SU-DHL-6 (cell line): ENCODE data around the gene CHURC1.

Source experiments
- H2AFZ ChIP-seq: fragments of 200-600 bp; sonication (generic); 2 replicates; pipeline ENCODE4 v1.6.1; 2014; ENCODE audit warnings: low read depth, mild to moderate bottlenecking, moderate library complexity, mixed read lengths, antibody characterized with exemption, low read length; ENCODE audit not compliant: severe bottlenecking
- H3F3A ChIP-seq: fragments of 200-600 bp; shearing (Covaris generic); 2 replicates; pipeline ENCODE4 v1.6.0; 2016; ENCODE audit warnings: antibody characterized with exemption, mild to moderate bottlenecking; ENCODE audit not compliant: insufficient read depth
- H3K27ac ChIP-seq: fragments of 200-600 bp; sonication (generic); 2 replicates; pipeline ENCODE4 v1.5.1; 2016; ENCODE audit warnings: low read depth, mild to moderate bottlenecking, low read length, moderate library complexity, mixed read lengths
- H3K27me3 ChIP-seq: fragments of 200-600 bp; sonication (generic), shearing (Covaris generic); 2 replicates; pipeline ENCODE4 v1.6.0; 2014; ENCODE audit warnings: mild to moderate bottlenecking, low read length
- H3K36me3 ChIP-seq: fragments of 200-600 bp; sonication (generic); 2 replicates; pipeline ENCODE4 v1.6.1; 2014; ENCODE audit warnings: mild to moderate bottlenecking, low read length, mixed read lengths
- H3K4me2 ChIP-seq: fragments of 300-600, 200-600 bp; shearing (Covaris generic), sonication (generic); 2 replicates; pipeline ENCODE4 v1.6.0; 2014; ENCODE audit warnings: low read length, low read depth, mild to moderate bottlenecking; ENCODE audit not compliant: poor library complexity, severe bottlenecking
- H3K4me3 ChIP-seq: fragments of 200-600 bp; sonication (generic); 2 replicates; pipeline ENCODE4 v1.5.1; 2014; ENCODE audit warnings: antibody characterized with exemption, low read length, mild to moderate bottlenecking, mixed read lengths; ENCODE audit not compliant: insufficient read depth, poor library complexity, severe bottlenecking
- H3K79me2 ChIP-seq: fragments of 200-600 bp; sonication (generic); 2 replicates; pipeline ENCODE4 v1.6.1; 2014; ENCODE audit warnings: mild to moderate bottlenecking, low read length, moderate library complexity; ENCODE audit not compliant: insufficient read depth
- H3K9ac ChIP-seq: fragments of 200-600 bp; sonication (generic); 2 replicates; pipeline ENCODE4 v1.7.0; 2014; ENCODE audit warnings: mild to moderate bottlenecking, low read length
- H3K9me2 ChIP-seq: fragments of 200-600 bp; sonication (generic); replicated peaks from 2 replicates; pipeline ENCODE4 v1.6.1; 2014; ENCODE audit warnings: low read length; ENCODE audit not compliant: insufficient read depth
- H3K9me3 ChIP-seq: fragments of 200-600 bp; sonication (generic); 2 replicates; pipeline ENCODE4 v1.6.1; 2014; ENCODE audit warnings: low read length, mixed read lengths; ENCODE audit not compliant: insufficient read depth
- H4K20me1 ChIP-seq: fragments of 200-600 bp; sonication (generic); 2 replicates; pipeline ENCODE4 v1.6.1; 2014; ENCODE audit warnings: low read depth, mild to moderate bottlenecking, antibody characterized with exemption, low read length, moderate library complexity, mixed read lengths
- EZH2phosphoT487 ChIP-seq: fragments of 200-600 bp; sonication (generic), shearing (Covaris generic); conservative IDR thresholded peaks from 2 replicates; pipeline ENCODE4 v1.6.1; 2018; ENCODE audit warnings: mild to moderate bottlenecking, antibody characterized with exemption, low read length, moderate library complexity, mixed read lengths
- TF ChIP-seq, protein P1 (sequence below): fragments of 200-600 bp; sonication (generic); IDR thresholded peaks from one replicate; pipeline ENCODE4 v1.5.1; 2017; ENCODE audit warnings: antibody characterized with exemption, mild to moderate bottlenecking, low read length, moderate library complexity; ENCODE audit not compliant: insufficient read depth, poor library complexity, severe bottlenecking

CHURC1 gene

DNA sequence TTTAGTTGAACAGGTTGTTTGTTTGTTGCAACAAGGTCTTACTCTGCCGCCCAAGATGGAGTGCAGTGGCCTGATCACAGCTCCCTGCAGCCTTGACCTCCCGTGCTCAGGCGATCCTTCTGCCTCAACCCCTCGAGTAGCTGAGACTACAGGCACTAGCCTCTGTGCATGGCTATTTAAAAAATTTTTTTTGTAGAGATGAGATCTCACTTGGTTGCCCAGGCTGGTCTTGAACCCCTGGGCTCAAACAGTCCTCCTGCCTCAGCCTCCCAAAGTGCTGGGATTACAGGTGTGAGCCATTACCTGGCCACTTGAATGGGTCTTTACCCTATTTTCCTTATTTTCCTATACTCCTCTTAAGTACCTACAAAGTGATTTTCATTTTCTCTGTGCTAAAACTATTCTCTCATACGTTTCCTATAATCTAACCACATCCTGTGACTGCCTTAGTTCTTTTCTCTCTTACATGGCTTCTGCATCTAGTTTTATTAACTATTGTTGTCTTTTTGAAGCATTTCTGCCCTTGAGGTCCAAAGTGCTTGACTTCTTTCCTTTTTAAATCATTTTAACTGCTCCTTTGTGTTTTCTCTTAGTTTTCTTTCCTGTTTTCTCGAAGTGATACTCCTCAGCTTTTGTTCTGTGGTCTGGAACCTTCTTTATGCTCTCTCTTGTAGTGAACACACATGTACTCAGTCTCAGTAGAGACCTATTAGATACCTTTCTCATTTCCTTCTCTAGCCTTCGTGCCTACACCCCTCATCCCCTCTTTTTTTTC lies 14.2 kb downstream of the CHURC1 start:
- Histone ChIP-seq H4K20me1 (no peaks in the 10 kb centered on the region), H2AFZ (no peak overlapping the region), H3K27ac (no peak overlapping the region), H3K27me3 (no peaks in the 10 kb centered on the region), H3K4me2 (no peak overlapping the region), H3K4me3 (no peak overlapping the region), H3K79me2 (peaks cover 32% of the 10 kb centered on the region), H3F3A (0 out of 2 replicates have a peak, but pooled peaks cover 5% of the 10 kb centered on the region), H3K9ac (no peak overlapping the region), H3K36me3 (peaks cover 54% of the 10 kb centered on the region), H3K9me2 (no peaks in the 10 kb centered on the region), H3K9me3 (no peaks in the 10 kb centered on the region)
- no peak for TF ChIP-seq EZH2phosphoT487
- TF ChIP-seq, protein P1, sequence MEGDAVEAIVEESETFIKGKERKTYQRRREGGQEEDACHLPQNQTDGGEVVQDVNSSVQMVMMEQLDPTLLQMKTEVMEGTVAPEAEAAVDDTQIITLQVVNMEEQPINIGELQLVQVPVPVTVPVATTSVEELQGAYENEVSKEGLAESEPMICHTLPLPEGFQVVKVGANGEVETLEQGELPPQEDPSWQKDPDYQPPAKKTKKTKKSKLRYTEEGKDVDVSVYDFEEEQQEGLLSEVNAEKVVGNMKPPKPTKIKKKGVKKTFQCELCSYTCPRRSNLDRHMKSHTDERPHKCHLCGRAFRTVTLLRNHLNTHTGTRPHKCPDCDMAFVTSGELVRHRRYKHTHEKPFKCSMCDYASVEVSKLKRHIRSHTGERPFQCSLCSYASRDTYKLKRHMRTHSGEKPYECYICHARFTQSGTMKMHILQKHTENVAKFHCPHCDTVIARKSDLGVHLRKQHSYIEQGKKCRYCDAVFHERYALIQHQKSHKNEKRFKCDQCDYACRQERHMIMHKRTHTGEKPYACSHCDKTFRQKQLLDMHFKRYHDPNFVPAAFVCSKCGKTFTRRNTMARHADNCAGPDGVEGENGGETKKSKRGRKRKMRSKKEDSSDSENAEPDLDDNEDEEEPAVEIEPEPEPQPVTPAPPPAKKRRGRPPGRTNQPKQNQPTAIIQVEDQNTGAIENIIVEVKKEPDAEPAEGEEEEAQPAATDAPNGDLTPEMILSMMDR: no peak

DNA sequence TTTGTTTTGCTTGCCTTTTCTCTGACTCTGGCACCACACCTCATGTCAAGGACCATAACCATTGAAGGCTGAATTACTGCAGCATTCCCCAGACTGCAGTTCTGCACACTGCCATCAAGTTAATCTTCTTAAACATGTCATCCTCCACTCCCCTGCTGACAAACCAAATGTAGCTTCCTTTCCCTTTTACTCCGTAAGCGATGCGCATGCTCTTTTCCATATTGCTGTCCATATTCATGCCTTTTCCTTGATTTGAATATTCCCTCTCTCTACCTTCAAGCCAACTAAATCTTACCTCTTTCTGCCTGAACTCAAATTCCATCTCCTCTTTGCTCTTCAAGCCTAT lies 14.7 kb downstream of the CHURC1 start:
- Histone ChIP-seq H3K4me3 (no peak overlapping the region), H4K20me1 (no peaks in the 10 kb centered on the region), H3K9me3 (no peaks in the 10 kb centered on the region), H3K9ac (no peak overlapping the region), H3K36me3 (peaks cover 52% of the 10 kb centered on the region), H2AFZ (no peak overlapping the region), H3K79me2 (peaks cover 27% of the 10 kb centered on the region), H3K27ac (no peak overlapping the region), H3K4me2 (no peak overlapping the region), H3K9me2 (no peaks in the 10 kb centered on the region), H3K27me3 (no peaks in the 10 kb centered on the region), H3F3A (no peaks in the 10 kb centered on the region)
- TF ChIP-seq, protein P1: no peak
- TF ChIP-seq EZH2phosphoT487: no peak

GRCh38 chr14:64930085-64930843 lies 16.0 kb downstream of the CHURC1 start:
- Histone ChIP-seq H3K4me2 (no peak overlapping the region), H3K79me2 (peaks cover 17% of the 10 kb centered on the region; the same call in 1 of the 2 replicates), H3K9ac (no peak overlapping the region), H3F3A (no peaks in the 10 kb centered on the region), H4K20me1 (no peaks in the 10 kb centered on the region), H2AFZ (no peak overlapping the region), H3K9me2 (no peaks in the 10 kb centered on the region), H3K36me3 (peaks cover 40% of the 10 kb centered on the region; the same call in 1 of the 2 replicates), H3K4me3 (no peak overlapping the region), H3K27me3 (no peaks in the 10 kb centered on the region), H3K9me3 (no peaks in the 10 kb centered on the region), H3K27ac (no peak overlapping the region)
- no peak for TF ChIP-seq EZH2phosphoT487
- TF ChIP-seq, protein P1: no peak
